HG03342 (cell line): Measurements from ENCODE around the gene ZSCAN29.

Source experiments
- ATAC-seq: cut with Tn5 transposase; IDR thresholded peaks from one replicate; pipeline ENCODE4 v1.9.1; 2021; ENCODE audit warnings: mild to moderate bottlenecking, moderate library complexity; ENCODE audit not compliant: unreplicated experiment

Gene ZSCAN29

GRCh38 chr15:43352693-43353382, 18.0 kb downstream of the ZSCAN29 start:
- ATAC-seq, result no peak

DNA sequence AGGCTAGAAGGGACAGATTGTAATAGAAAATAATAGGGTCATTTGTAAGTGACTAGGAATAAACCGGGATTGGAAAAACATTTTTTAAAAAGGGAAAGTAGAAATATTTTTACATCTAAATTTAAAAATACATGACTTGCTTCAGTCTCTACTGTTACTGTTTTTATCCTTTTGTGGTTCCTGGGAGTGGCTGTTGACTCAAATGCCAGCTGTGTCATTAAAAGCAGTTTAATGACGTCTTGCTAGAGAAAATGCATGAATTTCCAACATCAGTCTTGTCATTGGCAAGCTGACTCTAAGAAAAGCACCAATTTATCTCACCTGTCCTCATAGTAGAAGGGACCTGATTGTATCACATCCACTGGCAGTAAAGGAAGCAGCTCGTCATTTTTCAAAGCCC, 23.7 kb downstream of the ZSCAN29 start:
- ATAC-seq, result no peak

GRCh38 chr15:43346305-43346704, 24.5 kb downstream of the ZSCAN29 start:
- no peak for ATAC-seq

GRCh38 chr15:43330780-43331087, 40.1 kb downstream of the ZSCAN29 start:
- ATAC-seq, result peak; percentile 30

GRCh38 chr15:43329960-43330779, 40.7 kb downstream of the ZSCAN29 start, which contains the start of gene LCMT2:
TSS of gene LCMT2 (minus strand) at chr15:43330573. CDS start at chr15:43330489, 84 bp downstream.
- ATAC-seq, result peak; percentile 91

DNA sequence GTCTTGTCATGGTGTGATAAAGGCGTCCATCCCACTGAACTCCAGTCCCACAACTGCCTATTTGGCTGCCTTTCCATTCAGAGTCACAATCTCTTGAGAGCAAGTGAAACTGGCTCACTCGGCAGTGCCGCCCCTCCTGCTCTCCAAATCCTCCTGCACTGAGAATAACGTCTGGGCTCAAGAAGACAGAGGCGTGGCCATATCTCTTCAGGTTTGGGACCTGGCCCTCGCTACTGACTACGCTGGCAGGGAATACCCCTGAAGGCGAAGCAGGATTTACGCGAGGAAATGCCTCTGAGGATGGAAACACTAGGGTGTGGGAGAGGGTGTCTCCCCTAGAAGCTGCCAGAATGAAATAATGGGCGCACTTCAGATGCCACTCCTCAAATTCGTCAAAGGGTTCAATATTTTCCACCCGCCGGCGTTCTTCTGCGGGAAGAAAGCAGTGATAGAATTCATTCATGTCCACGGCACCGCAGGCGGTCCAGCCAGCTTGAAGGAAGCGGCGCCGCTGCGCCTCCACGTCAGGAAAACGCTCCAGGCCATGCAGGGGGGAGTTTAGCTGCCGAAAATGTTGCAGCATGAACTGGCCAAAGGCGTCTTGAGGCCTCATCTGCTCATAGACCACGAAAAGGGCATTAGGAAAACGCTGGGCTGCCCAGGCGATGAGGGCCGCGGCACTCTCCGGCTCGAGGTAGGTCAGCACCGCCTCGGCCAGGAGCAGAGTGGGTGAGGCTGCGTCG, 41.5 kb downstream of the ZSCAN29 start:
- ATAC-seq, result no peak

GRCh38 chr15:43325039-43325684, 45.7 kb downstream of the ZSCAN29 start:
- ATAC-seq, result no peak

DNA sequence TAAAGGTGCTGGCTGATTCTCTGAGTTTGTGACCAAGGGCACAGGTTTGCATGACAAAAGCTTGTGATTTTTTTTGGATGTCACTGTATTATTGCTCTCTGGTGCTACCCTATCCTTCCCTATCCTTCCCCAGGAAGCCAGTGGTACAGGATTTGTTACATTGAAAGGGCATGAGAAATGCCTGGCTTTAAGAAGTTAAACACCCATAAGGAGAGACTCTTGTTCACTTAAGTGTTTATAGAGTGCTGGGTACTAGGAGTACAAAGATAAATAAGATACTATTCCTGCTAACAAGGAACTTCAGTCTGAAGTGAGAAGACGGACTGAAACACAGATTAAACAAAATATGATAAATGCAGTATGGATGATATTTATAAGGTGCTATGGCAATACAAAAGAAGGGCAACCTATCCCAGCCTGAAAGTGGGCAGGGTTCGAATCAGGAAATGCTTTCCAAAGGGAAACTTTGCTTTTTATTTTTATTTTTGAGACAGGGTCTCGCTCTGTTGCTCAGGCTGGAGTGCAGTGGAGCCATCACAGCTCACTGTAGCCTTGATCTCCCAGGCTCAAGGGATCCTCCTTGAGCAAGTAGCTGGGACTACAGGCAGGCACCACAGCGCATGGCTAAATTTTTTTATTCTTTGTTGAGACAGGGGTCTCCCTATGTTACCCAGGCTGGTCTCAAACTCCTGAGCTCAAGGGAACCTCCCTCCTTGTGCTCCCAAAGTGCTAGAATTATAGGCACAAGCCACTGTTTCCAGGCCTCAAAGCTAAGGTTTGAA, 51.7 kb downstream of the ZSCAN29 start:
- no peak for ATAC-seq

- ATAC-seq, result no peak
These were observed 53.2 kb downstream of the ZSCAN29 start for GRCh38 chr15:43317566-43318184.

DNA sequence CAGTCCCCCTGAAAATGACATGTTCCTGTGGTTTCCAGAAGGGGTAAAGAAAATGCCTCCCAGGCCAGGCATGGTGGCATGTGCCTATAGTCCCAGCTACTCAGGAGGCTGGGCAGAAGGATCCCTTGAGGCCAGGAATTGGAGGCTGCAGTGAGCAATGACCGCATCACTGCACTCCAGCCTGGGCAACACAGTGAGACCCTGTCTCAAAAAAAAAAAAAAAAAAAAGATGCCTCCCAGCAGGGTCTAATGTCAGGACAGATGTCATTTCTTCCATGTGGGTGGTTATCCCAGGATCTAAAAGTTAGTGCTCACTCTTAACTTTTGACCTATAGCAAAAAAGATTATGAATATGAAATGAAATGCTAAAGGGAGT, 53.9 kb downstream of the ZSCAN29 start:
- ATAC-seq, result no peak

GRCh38 chr15:43316016-43316970, 54.5 kb downstream of the ZSCAN29 start:
- ATAC-seq, result no peak

GRCh38 chr15:43314171-43314570, 56.7 kb downstream of the ZSCAN29 start:
- no peak for ATAC-seq

DNA sequence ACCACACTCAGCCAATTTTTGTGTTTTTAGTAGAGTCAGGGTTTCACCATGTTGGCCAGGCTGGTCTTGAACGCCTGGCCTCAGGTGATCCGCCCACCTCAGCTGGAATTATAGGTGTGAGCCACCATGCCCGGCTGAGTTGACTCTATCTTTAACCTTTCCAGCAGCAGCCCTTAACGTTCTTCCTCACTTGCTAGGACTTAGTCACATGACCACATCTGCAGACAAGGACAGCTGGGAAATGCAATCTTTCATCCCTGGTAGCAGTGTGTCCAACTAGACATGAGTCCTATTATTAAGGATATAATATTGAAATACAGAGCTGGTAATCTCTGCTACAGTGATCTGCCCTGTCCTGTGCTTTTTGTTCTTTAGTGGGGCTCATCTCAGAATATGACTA, 58.5 kb downstream of the ZSCAN29 start:
- no peak for ATAC-seq
